WTC11 (cell line): ENCODE data around the gene ARHGEF1. TPM values are rescaled to one million over a fixed set of nuclear protein-coding genes. Genes with fewer than 3 reads are reported as not detected.

Experiments used
- CREB1 ChIP-seq: sonication (generic); formaldehyde crosslinking; IDR thresholded peaks from 2 replicates; pipeline ENCODE4 v1.8.0; 2023; ENCODE audit warnings: mild to moderate bottlenecking, missing genetic modification reagents
- ETV6 ChIP-seq: sonication (generic); formaldehyde crosslinking; IDR thresholded peaks from 2 replicates; pipeline ENCODE4 v1.8.1; 2022; ENCODE audit warnings: mild to moderate bottlenecking, missing genetic modification reagents
- GABPB1 ChIP-seq: sonication (generic); formaldehyde crosslinking; IDR thresholded peaks from 2 replicates; pipeline ENCODE4 v1.8.1; 2023; ENCODE audit warnings: mild to moderate bottlenecking, missing genetic modification reagents
- IRF2 ChIP-seq: sonication (generic); formaldehyde crosslinking; IDR thresholded peaks from 2 replicates; pipeline ENCODE4 v1.8.0; 2022; ENCODE audit warnings: low read depth, missing genetic modification reagents, borderline replicate concordance
- JAZF1 ChIP-seq: fragments of 250-450 bp; sonication (Bioruptor Pico); IDR thresholded peaks from 2 replicates; pipeline ENCODE4 v1.9.0; 2021; ENCODE audit warnings: moderate library complexity, mild to moderate bottlenecking, inconsistent platforms
- JUN ChIP-seq: sonication (generic); formaldehyde crosslinking; IDR thresholded peaks from 2 replicates; pipeline ENCODE4 v1.8.0; 2023; ENCODE audit warnings: mild to moderate bottlenecking, missing genetic modification reagents
- MYBL2 ChIP-seq: sonication (generic); formaldehyde crosslinking; IDR thresholded peaks from 2 replicates; pipeline ENCODE4 v1.8.1; 2023; ENCODE audit warnings: mild to moderate bottlenecking, moderate library complexity, missing genetic modification reagents
- NFATC4 ChIP-seq: fragments of 250-450 bp; sonication (Bioruptor Pico); IDR thresholded peaks from 2 replicates; pipeline ENCODE4 v1.9.0; 2021; ENCODE audit warnings: mild to moderate bottlenecking
- NFE2L1 ChIP-seq: sonication (generic); formaldehyde crosslinking; IDR thresholded peaks from 2 replicates; pipeline ENCODE4 v1.8.1; 2023; ENCODE audit warnings: missing genetic modification reagents
- NFYB ChIP-seq: sonication (generic); formaldehyde crosslinking; conservative IDR thresholded peaks from 2 replicates; pipeline ENCODE4 v1.8.0; 2022; ENCODE audit warnings: low read depth, missing genetic modification reagents
- NR1H2 ChIP-seq: sonication (generic); formaldehyde crosslinking; IDR thresholded peaks from 2 replicates; pipeline ENCODE4 v1.9.0; 2021; ENCODE audit warnings: mild to moderate bottlenecking, moderate library complexity, missing genetic modification reagents
- OVOL2 ChIP-seq: fragments of 250-450 bp; sonication (Bioruptor Pico); IDR thresholded peaks from 2 replicates; pipeline ENCODE4 v1.9.0; 2021; ENCODE audit warnings: mild to moderate bottlenecking, borderline replicate concordance
- PRRX2 ChIP-seq: fragments of 250-450 bp; sonication (Bioruptor Pico); IDR thresholded peaks from 2 replicates; pipeline ENCODE4 v1.8.0; 2021; ENCODE audit warnings: mild to moderate bottlenecking
- TEAD1 ChIP-seq: sonication (generic); formaldehyde crosslinking; IDR thresholded peaks from 2 replicates; pipeline ENCODE4 v1.8.0; 2022; ENCODE audit warnings: mild to moderate bottlenecking, missing genetic modification reagents
- ZNF317 ChIP-seq: sonication (generic); formaldehyde crosslinking; IDR thresholded peaks from 2 replicates; pipeline ENCODE4 v1.8.1; 2023; ENCODE audit warnings: low read depth, mild to moderate bottlenecking, moderate library complexity, missing genetic modification reagents, borderline replicate concordance
- ZNF423 ChIP-seq: fragments of 250-450 bp; sonication (Bioruptor Pico); IDR thresholded peaks from 2 replicates; pipeline ENCODE4 v2.1.2; 2022; ENCODE audit warnings: mild to moderate bottlenecking, moderate library complexity
- total RNA-seq: library from RNA; stranded (reverse); gene quantifications from 3 replicates; pipeline ENCODE4 v1.2.3, GENCODE V29; 2021
- TF ChIP-seq, protein P1 (sequence below): fragments of 200-600 bp; IDR thresholded peaks from 2 replicates; pipeline ENCODE4 v1.8.0; 2022; ENCODE audit warnings: antibody characterized with exemption
- TF ChIP-seq, protein P2 (sequence below): fragments of 250-450 bp; sonication (Bioruptor Pico); IDR thresholded peaks from 2 replicates; pipeline ENCODE4 v1.9.0; 2021; ENCODE audit warnings: moderate library complexity, mild to moderate bottlenecking, inconsistent platforms, borderline replicate concordance
- TF ChIP-seq, protein P3 (sequence below): fragments of 250-450 bp; sonication (Bioruptor Pico); conservative IDR thresholded peaks from 2 replicates; pipeline ENCODE4 v1.9.0; 2021; ENCODE audit warnings: mild to moderate bottlenecking
- TF ChIP-seq, protein P4 (sequence below): sonication (generic); formaldehyde crosslinking; IDR thresholded peaks from 2 replicates; pipeline ENCODE4 v1.8.0; 2022; ENCODE audit warnings: mild to moderate bottlenecking, missing genetic modification reagents
- TF ChIP-seq, protein P5 (sequence below): sonication (generic); formaldehyde crosslinking; IDR thresholded peaks from 2 replicates; pipeline ENCODE4 v1.8.1; 2022; ENCODE audit warnings: missing genetic modification reagents, borderline replicate concordance
- TF ChIP-seq, protein P6 (sequence below): sonication (generic); formaldehyde crosslinking; IDR thresholded peaks from 2 replicates; pipeline ENCODE4 v1.8.0; 2023; ENCODE audit warnings: mild to moderate bottlenecking, missing genetic modification reagents
- TF ChIP-seq, protein P7 (sequence below): sonication (generic); formaldehyde crosslinking; IDR thresholded peaks from 2 replicates; pipeline ENCODE4 v1.8.0; 2022; ENCODE audit warnings: mild to moderate bottlenecking, missing genetic modification reagents
- TF ChIP-seq, protein P8 (sequence below): sonication (generic); formaldehyde crosslinking; IDR thresholded peaks from 2 replicates; pipeline ENCODE4 v1.8.1; 2023; ENCODE audit warnings: mild to moderate bottlenecking, missing genetic modification reagents

ARHGEF1 gene
- total RNA-seq, 1 experiment from 2014 or later = 102 TPM

DNA sequence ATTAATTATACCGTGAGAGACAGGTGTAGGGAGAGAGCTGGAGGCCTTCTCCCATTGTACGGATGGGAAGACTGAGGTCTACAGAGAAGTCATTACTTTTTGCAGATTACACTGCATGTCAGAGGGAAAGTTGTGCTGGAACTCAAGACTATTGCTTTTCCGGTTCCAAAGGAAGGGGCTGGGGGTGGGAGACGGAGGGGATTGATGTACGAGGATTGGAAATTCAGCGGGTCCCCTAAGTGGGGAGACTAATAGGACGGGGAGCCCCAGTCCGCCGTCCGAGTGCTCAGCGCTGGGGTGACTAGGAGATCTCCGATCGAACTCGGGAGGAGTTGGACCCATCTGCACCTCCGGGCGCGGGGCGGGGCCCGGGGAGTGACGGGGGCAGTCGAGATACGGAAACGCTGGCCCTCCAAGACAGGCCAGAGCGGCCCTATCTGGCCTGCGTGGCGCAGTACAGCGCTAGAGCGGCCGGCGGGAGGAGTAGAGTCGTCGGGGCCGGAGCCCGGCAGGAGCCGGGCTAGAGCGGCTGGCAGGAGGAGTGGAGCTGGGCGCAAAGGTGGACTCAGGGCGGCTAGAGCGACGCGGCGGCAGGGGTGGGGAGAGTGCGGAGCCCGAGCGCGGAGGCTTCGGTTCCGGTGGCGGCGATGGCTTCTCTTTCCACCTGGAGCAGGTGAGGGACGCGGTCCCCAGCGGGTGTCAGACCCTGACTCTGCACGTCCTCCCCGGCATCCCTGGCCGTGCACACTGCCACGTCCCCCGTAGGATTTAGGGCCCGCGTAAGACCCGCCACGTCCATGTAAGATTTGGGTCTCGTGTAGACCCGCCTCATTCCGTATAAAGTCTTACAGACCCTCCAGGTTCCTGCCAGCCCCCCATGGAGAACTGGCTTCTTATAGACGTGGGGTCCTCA lies 1.1 kb downstream of the ARHGEF1 start (continued):
- TF ChIP-seq ZNF317 (CRISPR knock-in tag) (no peak), NFATC4 (CRISPR knock-in tag) (no peak), ZNF423 (CRISPR knock-in tag) (no peak), NR1H2 (CRISPR knock-in tag) (no peak), NFYB (CRISPR knock-in tag) (no peak), IRF2 (CRISPR knock-in tag) (no peak), ETV6 (CRISPR knock-in tag) (peak; percentile 92), OVOL2 (no peak), JUN (CRISPR knock-in tag) (no peak), PRRX2 (CRISPR knock-in tag) (no peak), JAZF1 (CRISPR knock-in tag) (no peak), GABPB1 (CRISPR knock-in tag) (peak; percentile 63; the same call in 1 of the 2 replicates), CREB1 (CRISPR knock-in tag) (no peak), TEAD1 (peak; percentile 31; the same call in 1 of the 2 replicates), NFE2L1 (CRISPR knock-in tag) (peak; percentile 65), MYBL2 (CRISPR knock-in tag) (peak; percentile 62; the same call in 1 of the 2 replicates)
- TF ChIP-seq, protein P1, sequence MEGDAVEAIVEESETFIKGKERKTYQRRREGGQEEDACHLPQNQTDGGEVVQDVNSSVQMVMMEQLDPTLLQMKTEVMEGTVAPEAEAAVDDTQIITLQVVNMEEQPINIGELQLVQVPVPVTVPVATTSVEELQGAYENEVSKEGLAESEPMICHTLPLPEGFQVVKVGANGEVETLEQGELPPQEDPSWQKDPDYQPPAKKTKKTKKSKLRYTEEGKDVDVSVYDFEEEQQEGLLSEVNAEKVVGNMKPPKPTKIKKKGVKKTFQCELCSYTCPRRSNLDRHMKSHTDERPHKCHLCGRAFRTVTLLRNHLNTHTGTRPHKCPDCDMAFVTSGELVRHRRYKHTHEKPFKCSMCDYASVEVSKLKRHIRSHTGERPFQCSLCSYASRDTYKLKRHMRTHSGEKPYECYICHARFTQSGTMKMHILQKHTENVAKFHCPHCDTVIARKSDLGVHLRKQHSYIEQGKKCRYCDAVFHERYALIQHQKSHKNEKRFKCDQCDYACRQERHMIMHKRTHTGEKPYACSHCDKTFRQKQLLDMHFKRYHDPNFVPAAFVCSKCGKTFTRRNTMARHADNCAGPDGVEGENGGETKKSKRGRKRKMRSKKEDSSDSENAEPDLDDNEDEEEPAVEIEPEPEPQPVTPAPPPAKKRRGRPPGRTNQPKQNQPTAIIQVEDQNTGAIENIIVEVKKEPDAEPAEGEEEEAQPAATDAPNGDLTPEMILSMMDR = no peak
- TF ChIP-seq, protein P2, sequence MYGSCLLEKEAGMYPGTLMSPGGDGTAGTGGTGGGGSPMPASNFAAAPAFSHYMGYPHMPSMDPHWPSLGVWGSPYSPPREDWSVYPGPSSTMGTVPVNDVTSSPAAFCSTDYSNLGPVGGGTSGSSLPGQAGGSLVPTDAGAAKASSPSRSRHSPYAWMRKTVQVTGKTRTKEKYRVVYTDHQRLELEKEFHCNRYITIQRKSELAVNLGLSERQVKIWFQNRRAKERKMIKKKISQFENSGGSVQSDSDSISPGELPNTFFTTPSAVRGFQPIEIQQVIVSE (CRISPR knock-in tag) = no peak
- TF ChIP-seq, protein P3, sequence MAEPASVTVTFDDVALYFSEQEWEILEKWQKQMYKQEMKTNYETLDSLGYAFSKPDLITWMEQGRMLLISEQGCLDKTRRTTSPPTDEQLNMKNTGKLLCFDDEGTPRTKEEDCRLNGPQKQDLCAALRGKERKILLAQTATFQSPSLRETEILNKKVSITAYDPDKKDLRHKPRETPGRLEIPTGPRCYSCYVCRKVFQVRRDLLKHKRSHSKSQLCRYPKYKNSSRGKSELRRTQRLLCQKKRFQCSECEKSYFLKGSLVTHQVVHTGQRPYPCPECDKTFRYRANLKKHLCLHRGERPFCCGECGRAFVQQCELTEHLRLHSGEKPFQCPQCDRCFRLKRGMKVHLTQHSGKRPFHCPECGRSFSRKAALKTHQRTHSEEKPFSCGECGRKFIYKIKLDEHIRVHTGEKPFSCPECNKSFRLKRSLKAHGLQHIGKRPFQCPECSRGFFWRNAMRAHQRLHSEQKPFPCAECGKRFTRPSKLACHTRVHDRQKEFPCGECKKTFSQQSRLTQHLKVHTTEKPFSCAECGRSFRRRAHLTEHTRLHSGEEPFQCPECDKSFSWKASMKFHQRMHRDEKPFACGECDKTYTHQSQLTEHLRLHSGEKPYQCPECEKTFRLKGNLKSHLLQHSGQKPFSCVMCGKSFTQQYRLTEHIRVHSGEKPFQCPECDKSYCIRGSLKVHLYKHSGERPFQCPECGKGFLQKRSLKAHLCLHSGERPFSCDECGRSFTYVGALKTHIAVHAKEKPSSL (CRISPR knock-in tag) = no peak
- TF ChIP-seq, protein P4, sequence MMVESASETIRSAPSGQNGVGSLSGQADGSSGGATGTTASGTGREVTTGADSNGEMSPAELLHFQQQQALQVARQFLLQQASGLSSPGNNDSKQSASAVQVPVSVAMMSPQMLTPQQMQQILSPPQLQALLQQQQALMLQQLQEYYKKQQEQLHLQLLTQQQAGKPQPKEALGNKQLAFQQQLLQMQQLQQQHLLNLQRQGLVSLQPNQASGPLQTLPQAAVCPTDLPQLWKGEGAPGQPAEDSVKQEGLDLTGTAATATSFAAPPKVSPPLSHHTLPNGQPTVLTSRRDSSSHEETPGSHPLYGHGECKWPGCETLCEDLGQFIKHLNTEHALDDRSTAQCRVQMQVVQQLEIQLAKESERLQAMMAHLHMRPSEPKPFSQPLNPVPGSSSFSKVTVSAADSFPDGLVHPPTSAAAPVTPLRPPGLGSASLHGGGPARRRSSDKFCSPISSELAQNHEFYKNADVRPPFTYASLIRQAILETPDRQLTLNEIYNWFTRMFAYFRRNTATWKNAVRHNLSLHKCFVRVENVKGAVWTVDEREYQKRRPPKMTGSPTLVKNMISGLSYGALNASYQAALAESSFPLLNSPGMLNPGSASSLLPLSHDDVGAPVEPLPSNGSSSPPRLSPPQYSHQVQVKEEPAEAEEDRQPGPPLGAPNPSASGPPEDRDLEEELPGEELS (CRISPR knock-in tag) = peak; percentile 54; the same call in 1 of the 2 replicates
- TF ChIP-seq, protein P5, sequence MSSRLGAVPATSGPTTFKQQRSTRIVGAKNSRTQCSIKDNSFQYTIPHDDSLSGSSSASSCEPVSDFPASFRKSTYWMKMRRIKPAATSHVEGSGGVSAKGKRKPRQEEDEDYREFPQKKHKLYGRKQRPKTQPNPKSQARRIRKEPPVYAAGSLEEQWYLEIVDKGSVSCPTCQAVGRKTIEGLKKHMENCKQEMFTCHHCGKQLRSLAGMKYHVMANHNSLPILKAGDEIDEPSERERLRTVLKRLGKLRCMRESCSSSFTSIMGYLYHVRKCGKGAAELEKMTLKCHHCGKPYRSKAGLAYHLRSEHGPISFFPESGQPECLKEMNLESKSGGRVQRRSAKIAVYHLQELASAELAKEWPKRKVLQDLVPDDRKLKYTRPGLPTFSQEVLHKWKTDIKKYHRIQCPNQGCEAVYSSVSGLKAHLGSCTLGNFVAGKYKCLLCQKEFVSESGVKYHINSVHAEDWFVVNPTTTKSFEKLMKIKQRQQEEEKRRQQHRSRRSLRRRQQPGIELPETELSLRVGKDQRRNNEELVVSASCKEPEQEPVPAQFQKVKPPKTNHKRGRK (CRISPR knock-in tag) = no peak
- TF ChIP-seq, protein P6, sequence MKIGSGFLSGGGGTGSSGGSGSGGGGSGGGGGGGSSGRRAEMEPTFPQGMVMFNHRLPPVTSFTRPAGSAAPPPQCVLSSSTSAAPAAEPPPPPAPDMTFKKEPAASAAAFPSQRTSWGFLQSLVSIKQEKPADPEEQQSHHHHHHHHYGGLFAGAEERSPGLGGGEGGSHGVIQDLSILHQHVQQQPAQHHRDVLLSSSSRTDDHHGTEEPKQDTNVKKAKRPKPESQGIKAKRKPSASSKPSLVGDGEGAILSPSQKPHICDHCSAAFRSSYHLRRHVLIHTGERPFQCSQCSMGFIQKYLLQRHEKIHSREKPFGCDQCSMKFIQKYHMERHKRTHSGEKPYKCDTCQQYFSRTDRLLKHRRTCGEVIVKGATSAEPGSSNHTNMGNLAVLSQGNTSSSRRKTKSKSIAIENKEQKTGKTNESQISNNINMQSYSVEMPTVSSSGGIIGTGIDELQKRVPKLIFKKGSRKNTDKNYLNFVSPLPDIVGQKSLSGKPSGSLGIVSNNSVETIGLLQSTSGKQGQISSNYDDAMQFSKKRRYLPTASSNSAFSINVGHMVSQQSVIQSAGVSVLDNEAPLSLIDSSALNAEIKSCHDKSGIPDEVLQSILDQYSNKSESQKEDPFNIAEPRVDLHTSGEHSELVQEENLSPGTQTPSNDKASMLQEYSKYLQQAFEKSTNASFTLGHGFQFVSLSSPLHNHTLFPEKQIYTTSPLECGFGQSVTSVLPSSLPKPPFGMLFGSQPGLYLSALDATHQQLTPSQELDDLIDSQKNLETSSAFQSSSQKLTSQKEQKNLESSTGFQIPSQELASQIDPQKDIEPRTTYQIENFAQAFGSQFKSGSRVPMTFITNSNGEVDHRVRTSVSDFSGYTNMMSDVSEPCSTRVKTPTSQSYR (CRISPR knock-in tag) = peak; percentile 48; the same call in 1 of the 2 replicates
- TF ChIP-seq, protein P7, sequence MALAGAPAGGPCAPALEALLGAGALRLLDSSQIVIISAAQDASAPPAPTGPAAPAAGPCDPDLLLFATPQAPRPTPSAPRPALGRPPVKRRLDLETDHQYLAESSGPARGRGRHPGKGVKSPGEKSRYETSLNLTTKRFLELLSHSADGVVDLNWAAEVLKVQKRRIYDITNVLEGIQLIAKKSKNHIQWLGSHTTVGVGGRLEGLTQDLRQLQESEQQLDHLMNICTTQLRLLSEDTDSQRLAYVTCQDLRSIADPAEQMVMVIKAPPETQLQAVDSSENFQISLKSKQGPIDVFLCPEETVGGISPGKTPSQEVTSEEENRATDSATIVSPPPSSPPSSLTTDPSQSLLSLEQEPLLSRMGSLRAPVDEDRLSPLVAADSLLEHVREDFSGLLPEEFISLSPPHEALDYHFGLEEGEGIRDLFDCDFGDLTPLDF (CRISPR knock-in tag) = no peak
- TF ChIP-seq, protein P8, sequence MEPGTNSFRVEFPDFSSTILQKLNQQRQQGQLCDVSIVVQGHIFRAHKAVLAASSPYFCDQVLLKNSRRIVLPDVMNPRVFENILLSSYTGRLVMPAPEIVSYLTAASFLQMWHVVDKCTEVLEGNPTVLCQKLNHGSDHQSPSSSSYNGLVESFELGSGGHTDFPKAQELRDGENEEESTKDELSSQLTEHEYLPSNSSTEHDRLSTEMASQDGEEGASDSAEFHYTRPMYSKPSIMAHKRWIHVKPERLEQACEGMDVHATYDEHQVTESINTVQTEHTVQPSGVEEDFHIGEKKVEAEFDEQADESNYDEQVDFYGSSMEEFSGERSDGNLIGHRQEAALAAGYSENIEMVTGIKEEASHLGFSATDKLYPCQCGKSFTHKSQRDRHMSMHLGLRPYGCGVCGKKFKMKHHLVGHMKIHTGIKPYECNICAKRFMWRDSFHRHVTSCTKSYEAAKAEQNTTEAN (CRISPR knock-in tag) = no peak
